Measurements from ENCODE around the gene SGCD. TPM values are rescaled to one million over a fixed set of nuclear protein-coding genes. Genes with fewer than 3 reads are reported as not detected.

Gene SGCD
- total and polyA plus RNA-seq, 8 donors, result 10.4 to 15.8 (median 12.5) TPM

- intact Hi-C loops (cut with DNase I), result no loop called here
- Histone ChIP-seq H3K4me1 (no peaks in the 10 kb centered on the region), H3K27ac (no peak overlapping the region), H3K36me3 (no peaks in the 10 kb centered on the region), H3K4me3 (no peak overlapping the region), H3K9me3 (no peaks in the 10 kb centered on the region), H3K27me3 (no peaks in the 10 kb centered on the region)
- DNase-seq, result no peak
- no peak for ATAC-seq
- TF ChIP-seq CTCF (IDR thresholded peaks at IDR 0.05), result no peak
Measured at GRCh38 chr5:156678484-156678883, 351.5 kb downstream of the SGCD start.

GRCh38 chr5:156680831-156681230, 353.9 kb downstream of the SGCD start:
- DNase-seq, result peak in 1 of 4 donors; percentile 39
- Histone ChIP-seq H3K4me3 (no peak overlapping the region), H3K27me3 (no peaks in the 10 kb centered on the region), H3K9me3 (no peaks in the 10 kb centered on the region), H3K36me3 (no peaks in the 10 kb centered on the region), H3K4me1 (no peaks in the 10 kb centered on the region), H3K27ac (no peak overlapping the region)
- ATAC-seq, result no peak
- TF ChIP-seq CTCF (IDR thresholded peaks at IDR 0.05), result no peak
- intact Hi-C loops (cut with DNase I), result no loop called here

- no peak overlapping the region for H3K4me3 ChIP-seq
- H3K4me1 ChIP-seq, result no peaks in the 10 kb centered on the region
- no peaks in the 10 kb centered on the region for H3K36me3 ChIP-seq
- no peak for TF ChIP-seq CTCF (IDR thresholded peaks at IDR 0.05)
- DNase-seq, result no peak
- no peaks in the 10 kb centered on the region for H3K27me3 ChIP-seq
- H3K27ac ChIP-seq, result no peak overlapping the region
- intact Hi-C loops (cut with DNase I), result no loop called here
- ATAC-seq, result no peak
- no peaks in the 10 kb centered on the region for H3K9me3 ChIP-seq
Measured at GRCh38 chr5:156681265-156681664, 354.3 kb downstream of the SGCD start.

GRCh38 chr5:156682971-156683370, 356.0 kb downstream of the SGCD start:
- intact Hi-C loops (cut with DNase I), result no loop called here
- no peaks in the 10 kb centered on the region for H3K9me3 ChIP-seq
- H3K4me3 ChIP-seq, result no peak overlapping the region
- no peak overlapping the region for H3K27ac ChIP-seq
- ATAC-seq (no peak), DNase-seq (no peak)
- no peaks in the 10 kb centered on the region for H3K4me1 ChIP-seq
- H3K36me3 ChIP-seq, result no peaks in the 10 kb centered on the region
- no peak for TF ChIP-seq CTCF (IDR thresholded peaks at IDR 0.05)
- H3K27me3 ChIP-seq, result no peaks in the 10 kb centered on the region

- Histone ChIP-seq H3K36me3 (no peaks in the 10 kb centered on the region), H3K4me3 (no peak overlapping the region), H3K27me3 (no peaks in the 10 kb centered on the region), H3K4me1 (no peaks in the 10 kb centered on the region), H3K27ac (no peak overlapping the region), H3K9me3 (no peaks in the 10 kb centered on the region)
- intact Hi-C loops (cut with DNase I), result no loop called here
- ATAC-seq (no peak), DNase-seq (no peak)
- no peak for TF ChIP-seq CTCF (IDR thresholded peaks at IDR 0.05)
Measured at GRCh38 chr5:156683509-156683908, 356.5 kb downstream of the SGCD start.
